ENCODE results near the gene ATP8B3. TPM values are rescaled to one million over a fixed set of nuclear protein-coding genes. Genes with fewer than 3 reads are reported as not detected.
"Not testable (repeated sequence)": the region's sequence is repeated elsewhere in the genome, so short reads cannot be mapped to it uniquely, and the experiment has no call there.

The ATP8B3 gene
- total RNA-seq, 2 donors from 2014 or later: 0.51 to 0.74 TPM

GRCh38 chr19:1762243-1763117 is 49.6 kb downstream of the ATP8B3 start:
- TF ChIP-seq, protein P1, sequence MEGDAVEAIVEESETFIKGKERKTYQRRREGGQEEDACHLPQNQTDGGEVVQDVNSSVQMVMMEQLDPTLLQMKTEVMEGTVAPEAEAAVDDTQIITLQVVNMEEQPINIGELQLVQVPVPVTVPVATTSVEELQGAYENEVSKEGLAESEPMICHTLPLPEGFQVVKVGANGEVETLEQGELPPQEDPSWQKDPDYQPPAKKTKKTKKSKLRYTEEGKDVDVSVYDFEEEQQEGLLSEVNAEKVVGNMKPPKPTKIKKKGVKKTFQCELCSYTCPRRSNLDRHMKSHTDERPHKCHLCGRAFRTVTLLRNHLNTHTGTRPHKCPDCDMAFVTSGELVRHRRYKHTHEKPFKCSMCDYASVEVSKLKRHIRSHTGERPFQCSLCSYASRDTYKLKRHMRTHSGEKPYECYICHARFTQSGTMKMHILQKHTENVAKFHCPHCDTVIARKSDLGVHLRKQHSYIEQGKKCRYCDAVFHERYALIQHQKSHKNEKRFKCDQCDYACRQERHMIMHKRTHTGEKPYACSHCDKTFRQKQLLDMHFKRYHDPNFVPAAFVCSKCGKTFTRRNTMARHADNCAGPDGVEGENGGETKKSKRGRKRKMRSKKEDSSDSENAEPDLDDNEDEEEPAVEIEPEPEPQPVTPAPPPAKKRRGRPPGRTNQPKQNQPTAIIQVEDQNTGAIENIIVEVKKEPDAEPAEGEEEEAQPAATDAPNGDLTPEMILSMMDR (IDR thresholded peaks at IDR 0.05): no peak
- DNase-seq (ENCODE audit: low spot score): no peak
- no peak overlapping the region for H3K27ac ChIP-seq
- peaks cover 34 to 50% of the 10 kb centered on the region in 2 donors for H3K27me3 ChIP-seq
- H3K4me3 ChIP-seq: no peak overlapping the region
- H3K36me3 ChIP-seq: no peaks in the 10 kb centered on the region
- H3K4me1 ChIP-seq: peaks cover 0 to 6% of the 10 kb centered on the region in 2 donors
- no peaks in the 10 kb centered on the region for H3K9me3 ChIP-seq

DNA sequence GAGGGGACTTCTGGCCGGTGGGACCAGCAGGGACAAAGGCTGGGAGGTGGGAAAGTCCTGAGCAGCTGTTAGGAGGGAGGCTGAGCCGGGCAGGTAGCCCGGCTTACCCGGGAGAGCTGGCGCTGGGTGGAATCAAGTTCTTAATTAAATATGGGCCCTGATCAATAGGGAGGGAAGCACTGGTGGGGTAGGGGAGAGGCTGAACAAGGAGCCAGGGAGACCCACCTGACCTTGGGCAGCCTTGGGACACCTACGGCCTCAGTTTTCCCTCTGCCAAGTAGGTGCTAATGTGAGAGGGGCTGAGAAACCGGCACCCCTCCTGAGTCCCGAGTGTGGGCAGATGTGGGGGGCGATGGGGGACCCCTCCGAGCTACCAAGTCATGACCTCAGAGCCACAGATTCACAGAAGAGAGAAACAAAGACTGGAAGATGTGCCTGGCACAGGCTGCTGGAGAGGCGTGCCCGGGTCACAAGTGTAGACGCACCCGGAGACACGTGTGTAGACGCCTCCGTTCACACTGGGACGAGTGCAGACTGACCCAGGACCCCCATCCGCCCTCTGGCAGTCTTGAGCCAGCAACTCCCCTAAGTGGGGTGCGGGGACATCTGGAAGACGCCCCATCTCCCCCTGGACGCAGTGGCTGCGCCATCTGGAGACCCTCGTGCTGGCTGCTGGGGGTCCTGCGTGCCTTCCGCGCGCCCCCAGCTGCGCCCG is 50.4 kb downstream of the ATP8B3 start:
- DNase-seq (ENCODE audit: low spot score): no peak
- Histone ChIP-seq H3K27ac (no peak overlapping the region), H3K36me3 (no peaks in the 10 kb centered on the region), H3K9me3 (no peaks in the 10 kb centered on the region), H3K4me1 (peaks cover 0 to 10% of the 10 kb centered on the region in 2 donors), H3K27me3 (peaks cover 40 to 50% of the 10 kb centered on the region in 2 donors), H3K4me3 (no peak overlapping the region)
- TF ChIP-seq, protein P1 (IDR thresholded peaks at IDR 0.05): no peak

DNA sequence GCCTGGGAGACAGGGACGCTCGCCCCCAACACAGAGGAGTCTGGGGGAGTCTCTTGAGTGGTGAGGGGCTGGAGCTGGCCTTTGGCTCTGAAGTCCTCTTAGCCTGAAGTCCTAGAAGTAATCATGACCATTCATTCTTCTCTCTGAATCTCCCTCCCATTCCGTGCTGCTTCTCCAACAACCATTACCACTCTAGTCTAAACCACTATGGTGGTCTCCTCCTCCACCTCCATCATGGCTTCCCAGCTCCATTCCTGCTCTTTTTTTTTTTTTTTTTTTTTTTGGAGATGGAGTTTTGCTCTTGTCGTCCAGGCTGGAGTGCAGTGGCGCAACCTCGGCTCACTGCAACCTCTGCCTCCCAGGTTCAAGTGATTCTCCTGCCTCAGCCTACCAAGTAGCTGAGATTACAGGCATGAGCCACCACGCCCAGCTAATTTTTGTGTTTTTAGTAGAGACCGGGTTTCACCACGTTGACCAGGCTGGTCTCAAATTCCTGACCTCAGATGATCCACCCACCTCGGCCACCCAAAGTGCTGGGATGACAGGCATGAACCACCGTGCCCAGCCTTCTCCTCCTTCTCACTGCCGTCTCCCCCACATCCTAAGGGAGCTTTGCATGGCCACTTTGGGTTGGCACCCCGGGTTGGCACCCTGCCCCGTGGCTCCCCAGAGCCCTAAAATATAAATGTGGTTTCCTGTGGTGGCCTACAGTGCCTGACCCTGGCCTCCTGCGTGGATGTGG is 51.1 kb downstream of the ATP8B3 start:
- peaks cover 44 to 53% of the 10 kb centered on the region in 2 donors for H3K27me3 ChIP-seq
- H3K4me3 ChIP-seq, H3K36me3 ChIP-seq: not testable (repeated sequence)

GRCh38 chr19:1760020-1760419 is 52.1 kb downstream of the ATP8B3 start:
- Histone ChIP-seq H3K27me3 (peaks cover 47 to 63% of the 10 kb centered on the region in 2 donors), H3K36me3 (no peaks in the 10 kb centered on the region), H3K27ac (no peak overlapping the region), H3K4me1 (peaks cover 0 to 14% of the 10 kb centered on the region in 2 donors), H3K4me3 (no peak overlapping the region), H3K9me3 (no peaks in the 10 kb centered on the region)
- no peak for DNase-seq (ENCODE audit: low spot score)
- TF ChIP-seq, protein P1 (IDR thresholded peaks at IDR 0.05): no peak

More for the DNA sequence above, 51.1 kb downstream of the ATP8B3 start:
- H3K9me3 ChIP-seq; DNase-seq (ENCODE audit: low spot score); H3K27ac ChIP-seq: not testable (repeated sequence)
- H3K4me1 ChIP-seq: peaks cover 0 to 10% of the 10 kb centered on the region in 2 donors

GRCh38 chr19:1758959-1759903 is 52.8 kb downstream of the ATP8B3 start:
- no peaks in the 10 kb centered on the region for H3K9me3 ChIP-seq
- H3K36me3 ChIP-seq: no peaks in the 10 kb centered on the region
- TF ChIP-seq, protein P1 (IDR thresholded peaks at IDR 0.05): no peak
- H3K27ac ChIP-seq: no peak overlapping the region
- no peak for DNase-seq (ENCODE audit: low spot score)
- peaks cover 49 to 62% of the 10 kb centered on the region in 2 donors for H3K27me3 ChIP-seq
- H3K4me1 ChIP-seq: peaks cover 0 to 20% of the 10 kb centered on the region in 2 donors
- no peak overlapping the region for H3K4me3 ChIP-seq
